HG03575 (cell line): ENCODE results near the gene TMEM235.

Experiments used
- ATAC-seq: cut with Tn5 transposase; IDR thresholded peaks from one replicate; pipeline ENCODE4 v1.9.1; 2021; ENCODE audit not compliant: unreplicated experiment, insufficient number of reproducible peaks, low FRiP score; ENCODE audit errors: extremely low read depth

Gene TMEM235

GRCh38 chr17:78214016-78214705 lies 17.3 kb upstream of the TMEM235 start, which contains the start of gene BIRC5:
TSS of gene BIRC5 (plus strand) at chr17:78214253. CDS start at chr17:78214317, 64 bp downstream.
- ATAC-seq = no peak

- no peak for ATAC-seq
These were observed 16.7 kb upstream of the TMEM235 start for GRCh38 chr17:78214706-78215061.

DNA sequence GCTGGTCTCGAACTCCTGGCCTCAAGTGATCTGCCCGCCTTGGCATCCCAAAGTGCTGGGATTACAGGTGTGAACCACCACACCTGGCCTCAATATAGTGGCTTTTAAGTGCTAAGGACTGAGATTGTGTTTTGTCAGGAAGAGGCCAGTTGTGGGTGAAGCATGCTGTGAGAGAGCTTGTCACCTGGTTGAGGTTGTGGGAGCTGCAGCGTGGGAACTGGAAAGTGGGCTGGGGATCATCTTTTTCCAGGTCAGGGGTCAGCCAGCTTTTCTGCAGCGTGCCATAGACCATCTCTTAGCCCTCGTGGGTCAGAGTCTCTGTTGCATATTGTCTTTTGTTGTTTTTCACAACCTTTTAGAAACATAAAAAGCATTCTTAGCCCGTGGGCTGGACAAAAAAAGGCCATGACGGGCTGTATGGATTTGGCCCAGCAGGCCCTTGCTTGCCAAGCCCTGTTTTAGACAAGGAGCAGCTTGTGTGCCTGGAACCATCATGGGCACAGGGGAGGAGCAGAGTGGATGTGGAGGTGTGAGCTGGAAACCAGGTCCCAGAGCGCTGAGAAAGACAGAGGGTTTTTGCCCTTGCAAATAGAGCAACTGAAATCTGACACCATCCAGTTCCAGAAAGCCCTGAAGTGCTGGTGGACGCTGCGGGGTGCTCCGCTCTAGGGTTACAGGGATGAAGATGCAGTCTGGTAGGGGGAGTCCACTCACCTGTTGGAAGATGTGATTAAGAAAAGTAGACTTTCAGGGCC lies 11.9 kb upstream of the TMEM235 start:
- ATAC-seq = no peak

DNA sequence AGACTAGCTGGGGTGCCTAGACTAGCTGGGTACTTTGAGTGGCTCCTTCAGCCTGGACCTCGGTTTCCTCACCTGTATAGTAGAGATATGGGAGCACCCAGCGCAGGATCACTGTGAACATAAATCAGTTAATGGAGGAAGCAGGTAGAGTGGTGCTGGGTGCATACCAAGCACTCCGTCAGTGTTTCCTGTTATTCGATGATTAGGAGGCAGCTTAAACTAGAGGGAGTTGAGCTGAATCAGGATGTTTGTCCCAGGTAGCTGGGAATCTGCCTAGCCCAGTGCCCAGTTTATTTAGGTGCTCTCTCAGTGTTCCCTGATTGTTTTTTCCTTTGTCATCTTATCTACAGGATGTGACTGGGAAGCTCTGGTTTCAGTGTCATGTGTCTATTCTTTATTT lies 8.4 kb upstream of the TMEM235 start:
- ATAC-seq = no peak

- no peak for ATAC-seq
These were observed 7.7 kb upstream of the TMEM235 start for GRCh38 chr17:78223765-78224164.

GRCh38 chr17:78224231-78225087 lies 7.0 kb upstream of the TMEM235 start:
- ATAC-seq = no peak

DNA sequence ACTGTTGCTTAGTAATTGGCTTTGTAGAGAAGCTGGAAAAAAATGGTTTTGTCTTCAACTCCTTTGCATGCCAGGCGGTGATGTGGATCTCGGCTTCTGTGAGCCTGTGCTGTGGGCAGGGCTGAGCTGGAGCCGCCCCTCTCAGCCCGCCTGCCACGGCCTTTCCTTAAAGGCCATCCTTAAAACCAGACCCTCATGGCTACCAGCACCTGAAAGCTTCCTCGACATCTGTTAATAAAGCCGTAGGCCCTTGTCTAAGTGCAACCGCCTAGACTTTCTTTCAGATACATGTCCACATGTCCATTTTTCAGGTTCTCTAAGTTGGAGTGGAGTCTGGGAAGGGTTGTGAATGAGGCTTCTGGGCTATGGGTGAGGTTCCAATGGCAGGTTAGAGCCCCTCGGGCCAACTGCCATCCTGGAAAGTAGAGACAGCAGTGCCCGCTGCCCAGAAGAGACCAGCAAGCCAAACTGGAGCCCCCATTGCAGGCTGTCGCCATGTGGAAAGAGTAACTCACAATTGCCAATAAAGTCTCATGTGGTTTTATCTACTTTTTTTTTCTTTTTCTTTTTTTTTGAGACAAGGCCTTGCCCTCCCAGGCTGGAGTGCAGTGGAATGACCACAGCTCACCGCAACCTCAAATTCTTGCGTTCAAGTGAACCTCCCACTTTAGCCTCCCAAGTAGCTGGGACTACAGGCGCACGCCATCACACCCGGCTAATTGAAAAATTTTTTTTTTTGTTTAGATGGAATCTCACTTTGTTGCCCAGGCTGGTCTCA lies 6.2 kb upstream of the TMEM235 start:
- no peak for ATAC-seq

DNA sequence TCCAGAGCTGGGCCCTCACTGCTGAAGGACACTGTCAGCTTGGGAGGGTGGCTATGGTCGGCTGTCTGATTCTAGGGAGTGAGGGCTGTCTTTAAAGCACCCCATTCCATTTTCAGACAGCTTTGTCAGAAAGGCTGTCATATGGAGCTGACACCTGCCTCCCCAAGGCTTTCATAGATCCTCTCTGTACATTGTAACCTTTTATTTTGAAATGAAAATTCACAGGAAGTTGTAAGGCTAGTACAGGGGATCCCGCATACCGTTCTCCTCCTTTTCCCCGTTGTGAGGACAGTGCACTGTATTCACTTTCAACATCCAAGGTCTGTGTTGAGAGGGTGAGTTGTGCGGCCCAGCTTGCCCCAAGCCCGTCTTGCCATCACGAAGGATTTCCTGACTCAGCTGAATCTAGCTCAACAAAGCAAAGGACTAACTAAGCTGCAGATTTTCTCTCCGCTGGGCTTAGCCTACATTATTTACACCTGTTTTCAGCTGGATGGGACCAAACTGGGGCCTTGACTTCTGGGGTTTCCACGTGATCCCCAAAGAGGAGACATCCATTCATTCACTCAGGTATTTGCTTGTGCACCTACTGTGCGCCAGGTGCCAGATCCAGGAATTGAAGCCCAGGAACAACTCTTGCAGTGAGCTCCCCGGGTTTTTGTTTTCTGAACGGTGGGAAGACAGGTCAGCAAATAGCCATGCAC lies 5.2 kb upstream of the TMEM235 start:
- ATAC-seq = no peak

GRCh38 chr17:78226759-78227454 lies 4.5 kb upstream of the TMEM235 start:
- no peak for ATAC-seq

DNA sequence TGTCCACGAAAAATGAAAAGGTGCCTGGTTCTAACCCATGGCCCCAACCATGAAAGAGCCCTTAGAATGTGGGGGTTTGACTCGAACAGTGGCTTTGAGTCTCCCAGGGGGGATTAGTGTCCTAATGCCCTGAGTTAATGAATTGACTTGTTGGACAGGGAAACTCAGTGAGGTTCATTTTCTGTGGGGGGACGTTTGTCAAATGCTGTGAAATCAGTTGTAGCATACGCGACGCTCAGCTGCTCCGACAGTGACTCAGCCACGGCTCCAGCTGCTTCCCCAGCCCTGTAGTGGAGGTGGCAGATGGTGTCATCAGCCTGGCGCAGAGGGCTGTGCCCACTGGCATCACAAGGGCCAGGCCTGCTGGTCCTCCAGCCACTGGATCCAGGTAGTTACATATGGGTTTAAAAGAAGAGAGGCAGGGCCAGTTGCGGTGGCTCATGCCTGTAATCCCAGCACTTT lies 3.9 kb upstream of the TMEM235 start:
- ATAC-seq = no peak

GRCh38 chr17:78228176-78228575 lies 3.3 kb upstream of the TMEM235 start:
- no peak for ATAC-seq

DNA sequence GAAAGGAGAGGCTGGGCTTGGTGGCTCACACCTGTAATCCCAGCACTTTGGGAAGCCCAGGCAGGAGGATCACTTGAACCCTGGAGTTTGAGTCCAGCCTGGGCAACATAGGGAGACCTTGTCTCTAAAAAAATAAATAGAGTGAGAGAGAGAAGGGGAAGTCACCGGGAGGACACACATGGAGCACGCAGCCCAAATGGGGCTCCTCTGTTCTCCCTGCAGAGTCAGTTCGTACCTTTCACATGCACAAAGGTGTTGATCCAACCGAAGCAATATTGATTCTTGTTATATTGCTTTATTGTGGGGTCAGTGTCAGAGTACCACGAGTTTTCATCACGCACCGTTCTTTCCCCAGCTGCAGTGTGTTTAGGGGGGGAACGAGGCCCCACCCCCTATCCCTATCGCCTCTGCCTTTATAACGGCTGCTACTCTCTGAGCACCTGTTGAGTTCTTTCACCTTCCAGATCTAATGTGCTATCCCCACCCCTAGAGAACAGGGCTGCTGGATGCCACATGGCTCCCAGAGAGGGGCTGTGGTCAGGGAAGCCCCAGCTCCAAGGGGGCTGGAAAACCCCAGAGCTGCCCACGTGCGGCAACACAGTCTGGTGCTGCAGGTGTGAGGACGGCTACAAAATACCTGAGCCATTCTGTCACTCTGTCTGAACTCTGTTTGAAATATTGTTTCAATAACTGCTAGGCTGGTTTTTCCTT lies 1.0 kb upstream of the TMEM235 start:
- no peak for ATAC-seq

DNA sequence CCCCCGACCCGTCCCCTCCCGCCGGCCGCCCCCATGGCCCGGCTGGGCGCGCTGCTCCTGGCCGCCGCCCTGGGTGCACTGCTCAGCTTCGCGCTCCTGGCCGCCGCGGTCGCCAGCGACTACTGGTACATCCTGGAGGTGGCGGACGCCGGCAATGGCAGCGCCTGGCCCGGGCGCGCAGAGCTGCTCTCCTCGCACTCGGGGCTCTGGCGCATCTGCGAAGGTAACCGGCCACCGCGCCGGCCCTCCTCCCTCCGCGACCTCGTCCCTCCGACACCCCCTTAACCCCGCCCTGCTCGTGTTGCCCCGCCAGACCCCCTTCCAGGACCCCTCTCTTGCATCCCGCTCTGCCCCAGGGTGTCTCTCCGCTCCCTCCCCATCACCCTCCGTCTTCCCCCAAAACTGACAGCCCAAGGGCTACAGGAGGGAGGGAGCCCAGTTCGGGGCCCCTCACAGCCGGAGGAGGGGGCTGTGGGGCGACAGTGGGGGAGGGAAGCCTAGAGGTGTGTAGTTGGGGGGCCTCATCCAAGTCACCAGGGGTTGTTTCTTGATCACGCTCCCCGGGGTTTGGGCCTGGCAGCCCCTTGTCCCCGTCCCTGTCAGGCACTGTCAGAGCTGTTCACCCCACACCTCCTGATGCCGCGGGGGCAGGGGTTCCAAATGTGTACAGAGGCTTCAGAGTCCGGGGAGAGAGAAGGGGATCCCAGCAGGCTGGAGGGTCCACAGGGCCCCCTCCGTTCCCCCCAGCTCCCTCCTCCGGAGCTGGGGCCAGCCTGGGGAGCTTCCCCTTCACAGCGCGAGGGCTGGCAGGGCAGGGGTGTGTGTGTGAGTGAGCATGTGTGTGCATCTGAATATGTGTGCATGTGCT lies 794 bp downstream of the TMEM235 start:
- no peak for ATAC-seq

DNA sequence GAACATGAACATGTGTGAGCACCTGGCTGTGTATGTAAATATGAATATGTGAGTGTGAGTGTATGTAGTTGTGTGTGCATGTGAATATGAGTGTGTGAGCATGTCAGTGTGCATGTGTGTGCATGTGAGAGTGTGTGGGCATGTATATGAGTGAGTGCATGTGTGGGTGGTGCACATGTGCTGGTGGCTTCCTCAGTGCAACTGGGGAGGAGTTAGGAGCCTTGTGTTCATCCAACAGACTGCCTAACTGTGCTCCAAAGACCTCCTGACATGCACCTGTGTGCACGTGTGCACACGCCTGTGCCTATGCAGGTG lies 1.4 kb downstream of the TMEM235 start:
- ATAC-seq = no peak

GRCh38 chr17:78233678-78234077 lies 2.2 kb downstream of the TMEM235 start:
- no peak for ATAC-seq

- no peak for ATAC-seq
These were observed 2.9 kb downstream of the TMEM235 start for GRCh38 chr17:78234261-78234865.
